Measurements from ENCODE around the gene DPF3.

DPF3 gene

DNA sequence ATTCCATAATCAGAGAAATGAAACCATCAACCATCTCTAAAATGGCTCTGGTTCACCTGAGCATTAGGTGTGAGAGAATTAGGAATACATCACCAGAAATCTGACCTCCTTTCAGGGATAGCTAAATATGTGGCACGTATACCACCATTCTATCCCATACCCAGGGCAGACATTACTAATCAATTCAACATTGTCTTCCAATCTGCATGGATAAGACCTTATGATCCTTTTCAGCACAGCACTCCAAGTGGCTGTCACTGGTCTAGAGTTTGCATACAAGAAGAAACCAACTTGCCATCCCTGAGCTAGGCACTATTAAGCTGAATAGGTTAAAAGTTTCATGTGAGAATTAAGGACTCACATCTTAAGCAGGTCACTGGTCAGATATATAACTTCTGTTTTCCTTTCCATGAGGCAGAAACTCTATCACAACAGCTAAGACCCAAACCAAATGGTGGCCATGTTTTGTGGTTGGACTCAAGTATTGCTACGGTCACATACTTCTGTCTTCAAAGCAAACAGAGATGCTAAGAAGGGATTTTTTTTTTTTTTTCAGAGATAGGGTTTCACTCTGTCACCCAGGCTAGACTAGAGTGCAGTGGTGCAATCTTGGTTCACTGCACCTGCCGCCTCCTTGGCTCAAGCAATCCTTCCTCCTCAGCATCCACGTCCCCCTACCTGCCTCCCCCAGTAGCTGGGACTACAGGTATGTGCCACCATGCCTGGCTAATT is 249.0 kb downstream of the DPF3 start:
- peak; percentile 33 for DNase-seq (ENCODE audit: low read depth, low spot score)
- H3K4me3 ChIP-seq (ENCODE audit: low read length): no peak overlapping the region

DNA sequence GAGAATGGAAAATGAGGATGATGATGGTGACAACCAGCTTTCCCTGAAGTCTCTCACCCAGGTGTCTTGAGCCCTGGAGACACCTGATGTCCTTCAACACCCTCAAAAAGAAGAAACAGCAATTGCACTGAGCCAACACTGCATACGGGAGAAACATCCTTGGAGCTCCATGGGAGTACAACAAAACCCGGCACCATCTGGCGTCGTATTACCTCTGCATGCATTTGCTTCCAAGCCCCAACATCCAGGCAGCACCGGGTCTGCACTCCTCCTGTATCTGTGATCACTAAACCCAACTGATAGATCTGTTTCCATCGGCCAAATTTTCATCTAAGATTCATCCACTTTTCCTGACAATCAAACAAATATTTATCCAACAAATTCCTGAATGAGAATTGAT is 249.9 kb downstream of the DPF3 start:
- H3K4me3 ChIP-seq (ENCODE audit: low read length): no peak overlapping the region
- no peak for DNase-seq (ENCODE audit: low read depth, low spot score)

DNA sequence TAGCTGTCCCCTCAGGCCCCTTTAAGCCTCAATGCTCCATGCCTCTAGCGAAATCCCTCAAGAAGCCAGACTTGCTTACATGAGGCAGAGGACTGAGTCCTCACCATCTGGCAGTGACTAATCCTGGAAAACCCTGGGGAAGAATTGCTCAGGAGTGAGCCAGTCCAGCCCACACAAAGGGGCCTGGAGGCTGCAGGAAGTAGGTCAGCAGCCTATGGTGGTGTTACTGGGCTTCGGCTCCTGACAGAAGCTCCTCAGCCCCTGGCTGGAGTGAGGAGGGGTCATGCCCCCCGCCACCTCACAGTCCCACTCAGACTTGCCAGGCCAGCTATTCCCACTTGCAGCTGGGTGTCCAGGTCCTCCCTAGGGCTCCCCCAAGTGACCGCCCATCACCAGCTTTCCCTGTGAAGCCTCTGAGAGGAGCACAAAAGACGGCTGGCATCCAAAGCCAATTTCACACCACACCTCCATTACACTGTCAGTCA is 250.5 kb downstream of the DPF3 start:
- H3K4me3 ChIP-seq (ENCODE audit: low read length): no peak overlapping the region
- no peak for DNase-seq (ENCODE audit: low read depth, low spot score)

DNA sequence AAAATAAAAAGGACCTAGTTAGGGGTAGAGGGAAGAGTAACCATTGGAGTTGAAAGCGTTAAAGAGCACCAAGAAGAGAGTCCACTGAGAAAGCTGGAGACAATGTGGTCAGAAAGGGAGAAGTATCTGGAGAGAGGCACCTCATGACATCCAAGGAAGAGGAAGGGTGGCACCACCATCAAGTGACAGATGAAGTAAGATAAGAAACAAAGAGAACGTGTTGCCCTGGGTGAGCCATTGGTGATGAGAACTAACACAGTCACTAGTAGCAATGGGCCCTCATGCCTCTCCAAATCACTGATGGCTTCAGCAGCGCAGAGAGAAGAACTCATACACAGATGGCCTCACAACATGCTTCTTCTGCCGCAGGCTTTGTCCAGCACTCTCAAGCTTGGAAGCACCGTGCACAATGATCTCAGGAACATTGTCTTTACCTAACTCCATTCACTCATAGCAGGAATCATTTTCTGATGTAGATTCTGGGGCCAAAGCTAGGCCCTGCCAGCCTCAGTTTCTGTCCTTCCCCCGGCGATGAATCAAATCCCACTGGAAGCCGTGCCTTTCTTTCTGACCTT is 252.9 kb downstream of the DPF3 start:
- H3K4me3 ChIP-seq (ENCODE audit: low read length): no peak overlapping the region
- no peak for DNase-seq (ENCODE audit: low read depth, low spot score)

DNA sequence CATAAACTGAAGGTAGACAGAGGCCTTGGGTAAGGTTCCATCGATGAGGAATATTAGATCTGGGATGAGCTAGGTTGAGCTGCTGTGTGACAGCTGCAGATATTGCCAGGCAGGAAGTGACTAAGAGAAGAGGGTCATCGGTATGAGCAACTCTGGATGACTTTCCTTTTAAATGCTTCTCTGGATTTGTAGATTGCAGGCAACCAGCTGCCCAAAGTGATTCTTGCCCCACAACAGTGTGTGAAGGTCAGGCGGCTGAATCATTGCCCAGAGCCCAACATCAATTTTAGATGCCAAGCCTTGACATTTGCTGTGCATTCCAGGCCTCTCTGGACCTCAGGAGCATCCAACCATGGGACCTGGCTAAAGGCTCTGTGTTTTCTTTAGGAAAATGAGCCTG is 255.9 kb downstream of the DPF3 start:
- no peak overlapping the region for H3K4me3 ChIP-seq (ENCODE audit: low read length)
- no peak for DNase-seq (ENCODE audit: low read depth, low spot score)

DNA sequence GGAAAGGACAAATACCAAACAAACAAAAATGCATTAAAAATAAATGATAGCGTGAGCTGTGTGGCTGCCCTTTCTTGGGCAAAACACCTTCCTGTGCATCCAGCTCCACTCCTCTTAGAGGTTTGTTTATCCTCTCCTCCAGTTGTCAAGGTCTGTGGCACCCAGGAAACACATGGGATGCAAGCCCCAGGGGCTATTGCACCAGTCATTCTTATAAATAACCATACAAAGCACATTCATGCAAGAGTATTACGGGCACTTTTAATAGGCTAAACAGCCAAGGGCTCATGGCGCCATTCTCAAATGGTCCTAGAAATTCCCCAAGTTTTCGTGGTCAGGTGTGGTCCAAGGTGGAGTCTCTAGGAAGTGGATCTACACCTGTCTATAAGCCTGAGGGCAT is 257.0 kb downstream of the DPF3 start:
- no peak overlapping the region for H3K4me3 ChIP-seq (ENCODE audit: low read length)
- no peak for DNase-seq (ENCODE audit: low read depth, low spot score)

DNA sequence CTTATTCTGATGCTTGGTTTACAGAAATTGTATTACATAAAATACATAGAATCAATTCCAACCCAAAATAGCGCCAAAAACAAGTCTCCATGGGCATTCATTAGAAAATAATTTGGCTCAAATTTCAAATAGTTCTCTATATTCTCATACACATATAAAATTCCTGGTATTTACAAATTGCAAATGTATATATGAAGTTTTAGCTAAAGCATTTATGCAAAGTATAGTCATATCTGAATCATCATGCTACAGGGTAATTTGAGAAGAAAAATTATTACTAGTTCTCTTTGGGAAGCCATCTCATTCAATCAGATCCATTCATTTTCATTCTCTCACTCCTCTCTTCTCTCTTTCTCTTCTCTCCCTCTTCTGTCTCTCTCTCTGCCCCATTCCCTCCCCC is 257.8 kb downstream of the DPF3 start:
- no peak for DNase-seq (ENCODE audit: low read depth, low spot score)
- H3K4me3 ChIP-seq (ENCODE audit: low read length): no peak overlapping the region

DNA sequence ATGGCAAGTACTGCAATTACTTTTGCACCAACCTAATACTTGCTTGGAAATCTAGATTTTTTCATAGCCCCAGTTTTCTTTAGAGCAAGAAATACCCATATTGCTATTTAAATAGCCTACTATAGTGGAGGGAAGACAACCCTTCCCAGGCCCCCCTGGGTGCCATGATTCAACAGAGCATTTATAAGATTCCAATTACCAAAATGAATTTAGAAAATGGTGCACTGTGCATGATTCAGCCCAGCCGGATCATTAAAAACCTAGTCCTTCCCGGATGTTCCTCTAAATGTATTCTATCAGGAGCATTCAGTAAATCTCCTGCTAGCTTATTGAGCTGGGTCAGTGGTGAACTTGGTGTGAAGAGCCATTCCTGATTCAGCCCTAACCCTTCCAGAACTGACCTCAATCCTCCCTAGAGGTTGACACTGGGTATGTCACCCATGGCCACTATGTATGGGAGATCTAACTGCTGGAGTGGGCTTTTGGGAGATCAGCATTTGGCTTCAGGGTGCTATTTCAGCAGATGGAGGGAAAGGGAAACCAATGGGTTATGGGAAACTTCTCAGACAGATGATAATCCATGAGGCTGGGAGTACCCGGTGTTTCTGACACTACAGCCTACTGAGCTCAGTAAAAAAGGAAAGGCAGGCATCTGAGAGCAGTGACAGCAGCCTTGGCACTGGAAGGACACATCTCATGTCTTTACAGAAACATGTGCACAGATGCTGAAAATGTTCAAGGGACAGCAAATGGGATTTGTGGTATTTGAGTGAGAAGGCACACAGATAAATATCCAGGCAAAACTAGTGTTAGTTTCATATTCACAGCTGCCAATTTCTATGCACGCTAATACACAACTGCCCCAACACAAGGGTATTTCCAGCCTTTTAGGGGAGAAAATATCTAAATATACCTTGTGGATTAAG is 258.9 kb downstream of the DPF3 start:
- H3K4me3 ChIP-seq (ENCODE audit: low read length): no peak overlapping the region
- no peak for DNase-seq (ENCODE audit: low read depth, low spot score)

DNA sequence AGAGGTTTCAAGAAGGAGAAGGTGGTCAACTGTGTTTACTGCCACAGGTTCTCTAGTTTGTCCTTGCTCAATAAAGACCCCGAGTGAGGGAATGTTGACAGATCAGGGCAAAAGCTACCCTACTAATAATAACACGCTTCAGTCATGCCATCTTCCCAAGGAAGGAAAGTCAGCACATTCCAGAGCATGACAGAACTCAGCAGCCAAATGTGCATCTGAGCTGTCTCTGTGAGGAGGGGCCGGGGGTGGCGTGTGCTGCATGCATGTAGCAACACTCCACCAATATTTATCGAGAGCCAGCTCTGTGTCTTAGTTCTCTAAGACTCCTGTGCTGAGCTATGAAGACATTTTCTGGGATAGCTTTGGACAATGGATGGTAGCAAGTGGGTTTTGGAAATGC is 260.4 kb downstream of the DPF3 start:
- no peak for DNase-seq (ENCODE audit: low read depth, low spot score)
- no peak overlapping the region for H3K4me3 ChIP-seq (ENCODE audit: low read length)

DNA sequence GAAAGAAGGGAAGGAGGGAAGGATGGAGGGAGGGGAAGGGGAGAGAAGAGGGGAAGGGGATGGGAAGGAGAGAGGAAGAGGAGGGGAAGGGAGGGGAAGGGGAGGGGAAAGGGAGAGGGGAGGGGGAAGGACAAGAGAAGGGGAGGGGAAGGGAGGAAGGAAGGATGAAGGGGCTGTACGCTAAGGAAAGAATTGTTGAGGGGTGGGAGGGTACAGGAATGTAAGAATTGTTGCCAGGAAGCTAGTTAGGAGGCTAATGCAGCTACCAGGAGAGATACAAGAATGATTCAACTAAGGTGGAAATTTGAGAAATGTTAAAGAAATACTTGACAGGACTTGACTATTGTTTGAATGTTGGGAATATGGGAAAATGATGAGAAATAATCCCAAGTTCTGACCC is 261.2 kb downstream of the DPF3 start:
- H3K4me3 ChIP-seq (ENCODE audit: low read length): no peak overlapping the region
- DNase-seq (ENCODE audit: low read depth, low spot score): no peak

DNA sequence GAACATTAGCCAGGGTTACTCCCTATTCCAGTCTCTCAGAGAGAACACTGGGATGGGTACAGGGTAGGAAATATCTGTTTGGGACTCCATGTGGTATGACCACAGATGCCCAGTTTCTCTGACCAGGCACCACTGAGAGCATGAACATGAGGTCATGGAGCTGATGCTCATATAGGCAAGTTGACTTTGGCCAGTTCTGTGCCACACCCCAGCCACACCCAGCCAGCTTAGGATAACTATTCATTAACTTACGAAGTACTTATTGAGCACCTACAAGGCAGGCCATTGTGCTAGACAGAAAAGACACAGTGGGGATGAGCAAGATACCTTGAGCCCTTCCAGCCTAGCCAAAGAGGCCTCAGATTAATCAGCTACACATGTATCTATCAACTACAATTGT is 262.5 kb downstream of the DPF3 start:
- H3K4me3 ChIP-seq (ENCODE audit: low read length): no peak overlapping the region
- no peak for DNase-seq (ENCODE audit: low read depth, low spot score)

DNA sequence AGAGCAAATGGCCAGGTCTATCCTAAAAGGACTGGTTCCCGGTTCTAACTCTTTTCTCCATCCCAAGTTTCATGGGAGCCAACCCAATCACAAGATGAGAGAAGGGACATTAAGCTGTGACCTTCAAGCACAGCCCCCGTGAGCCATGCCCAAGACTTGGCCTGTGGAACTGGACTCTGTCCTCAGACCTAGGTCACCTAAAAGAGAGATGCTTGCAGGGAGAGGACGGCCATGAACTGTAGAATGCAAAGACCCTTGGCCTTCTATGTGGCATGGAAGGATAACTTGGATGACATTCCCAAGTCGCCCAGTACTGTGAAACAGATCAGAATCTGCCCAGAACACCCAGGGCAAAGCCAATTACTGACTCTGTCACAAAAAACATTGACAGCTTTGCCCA is 263.5 kb downstream of the DPF3 start:
- no peak for DNase-seq (ENCODE audit: low read depth, low spot score)
- no peak overlapping the region for H3K4me3 ChIP-seq (ENCODE audit: low read length)

DNA sequence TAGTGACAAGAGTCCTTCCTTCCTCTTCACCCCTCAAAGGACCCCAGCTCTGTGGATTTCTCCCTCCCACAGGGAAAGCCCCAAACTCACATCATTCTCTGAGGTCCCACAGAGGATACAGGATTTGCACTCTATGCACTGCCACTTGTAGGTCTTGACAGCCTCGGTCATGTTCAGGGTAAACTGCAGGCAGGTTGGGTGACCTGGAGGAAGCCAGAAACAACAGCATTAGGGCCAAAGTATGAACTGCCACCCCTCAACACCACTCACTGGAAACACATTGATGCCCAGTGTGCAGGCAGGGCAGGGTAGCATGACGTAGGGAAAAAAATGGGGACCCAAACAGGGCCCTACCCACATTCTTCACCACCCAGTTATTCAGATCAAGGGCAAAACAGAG is 264.4 kb downstream of the DPF3 start:
- no peak overlapping the region for H3K4me3 ChIP-seq (ENCODE audit: low read length)
- DNase-seq (ENCODE audit: low read depth, low spot score): no peak

DNA sequence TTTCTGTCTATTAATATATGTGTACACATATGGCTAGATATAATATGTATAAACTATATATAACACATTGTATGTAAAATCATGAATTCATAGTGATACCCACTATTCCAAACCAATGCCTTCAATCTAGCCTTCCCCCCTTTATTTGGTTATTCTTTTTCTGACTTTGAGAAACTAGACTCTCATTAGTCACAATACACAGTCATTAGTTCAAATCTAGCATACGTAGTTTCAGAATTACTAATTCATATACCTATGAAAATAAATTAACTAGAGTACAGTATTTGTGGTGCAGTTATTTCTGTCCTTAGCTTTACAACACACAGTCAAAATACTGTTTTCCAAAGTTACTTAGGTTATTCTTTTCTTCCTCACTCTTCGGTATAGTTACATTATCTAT is 268.2 kb downstream of the DPF3 start:
- no peak overlapping the region for H3K4me3 ChIP-seq (ENCODE audit: low read length)
- no peak for DNase-seq (ENCODE audit: low read depth, low spot score)

DNA sequence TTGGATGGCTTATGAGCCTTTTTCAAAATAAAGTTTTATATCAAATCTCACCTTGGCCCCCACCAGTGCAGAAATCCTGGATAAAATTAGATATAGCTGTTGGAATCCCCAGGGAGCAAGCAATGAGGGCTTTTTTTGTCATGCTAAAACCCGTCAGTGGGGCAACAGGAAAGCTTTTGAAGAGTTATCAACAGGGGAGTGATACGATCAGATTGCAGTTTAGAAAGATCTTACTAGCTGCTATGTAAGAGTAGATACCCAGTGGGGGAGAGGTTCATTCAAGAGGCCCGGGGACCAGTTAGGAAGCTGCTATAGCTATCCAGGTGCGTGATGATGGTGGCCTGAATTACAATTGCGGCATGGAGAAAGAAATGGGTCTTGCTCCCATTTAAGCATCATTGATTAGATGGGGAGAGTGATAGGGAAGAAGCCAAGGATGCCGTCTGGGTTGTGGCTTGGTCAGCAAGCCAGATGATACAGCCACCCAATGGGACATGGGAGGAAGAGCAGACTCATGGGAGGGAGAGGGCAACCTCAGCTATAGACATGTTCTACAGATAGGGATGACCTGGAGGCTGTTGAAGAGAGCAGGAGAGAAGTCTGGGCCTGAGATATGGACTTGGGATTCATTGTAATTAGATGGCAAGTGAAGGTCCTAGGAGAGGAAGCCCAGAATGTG is 272.4 kb downstream of the DPF3 start:
- no peak for DNase-seq (ENCODE audit: low read depth, low spot score)
- H3K4me3 ChIP-seq (ENCODE audit: low read length): no peak overlapping the region

DNA sequence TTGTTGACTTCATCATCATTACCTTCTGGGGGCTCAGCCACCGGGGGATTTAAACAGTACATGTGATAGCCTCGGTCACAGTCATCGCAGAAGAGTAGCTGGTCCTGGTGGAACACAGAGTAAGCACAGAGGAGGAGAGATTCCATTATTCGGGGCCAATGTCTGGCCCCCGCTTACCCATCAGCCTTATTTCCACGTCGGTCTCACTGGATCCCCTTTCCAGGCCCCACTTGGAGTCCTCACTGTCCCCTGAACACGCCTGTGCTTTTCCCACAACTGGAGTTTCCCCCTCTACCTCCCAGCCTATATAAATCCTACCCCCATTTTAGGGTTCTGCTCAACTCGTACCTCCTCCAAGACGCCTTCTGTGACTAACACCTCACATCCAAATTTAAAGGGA is 274.0 kb downstream of the DPF3 start:
- H3K4me3 ChIP-seq (ENCODE audit: low read length): no peak overlapping the region
- DNase-seq (ENCODE audit: low read depth, low spot score): no peak

DNA sequence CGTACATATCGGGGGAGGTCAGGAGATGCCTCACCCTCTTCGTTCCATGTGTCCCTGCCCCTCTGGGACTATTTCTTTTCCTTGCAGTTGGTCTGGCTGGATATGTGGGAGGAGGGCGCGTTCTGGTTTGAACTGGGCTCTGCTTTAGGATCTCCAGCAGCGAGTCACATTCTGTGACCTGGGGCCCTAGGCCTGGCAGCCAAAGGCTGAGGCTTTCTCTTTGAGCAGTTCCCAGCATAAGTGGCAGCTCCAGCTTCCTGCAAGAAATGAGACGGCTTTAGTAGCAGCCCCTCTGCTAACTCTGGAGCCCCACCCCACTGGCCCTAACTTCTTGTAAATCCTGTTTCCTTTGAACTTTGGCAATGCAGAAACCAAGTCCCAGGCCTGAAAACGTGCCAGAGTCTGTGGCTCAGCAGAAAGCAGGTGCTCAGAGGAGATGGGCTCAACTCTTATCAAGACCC is 274.8 kb downstream of the DPF3 start:
- no peak for DNase-seq (ENCODE audit: low read depth, low spot score)
- H3K4me3 ChIP-seq (ENCODE audit: low read length): no peak overlapping the region

DNA sequence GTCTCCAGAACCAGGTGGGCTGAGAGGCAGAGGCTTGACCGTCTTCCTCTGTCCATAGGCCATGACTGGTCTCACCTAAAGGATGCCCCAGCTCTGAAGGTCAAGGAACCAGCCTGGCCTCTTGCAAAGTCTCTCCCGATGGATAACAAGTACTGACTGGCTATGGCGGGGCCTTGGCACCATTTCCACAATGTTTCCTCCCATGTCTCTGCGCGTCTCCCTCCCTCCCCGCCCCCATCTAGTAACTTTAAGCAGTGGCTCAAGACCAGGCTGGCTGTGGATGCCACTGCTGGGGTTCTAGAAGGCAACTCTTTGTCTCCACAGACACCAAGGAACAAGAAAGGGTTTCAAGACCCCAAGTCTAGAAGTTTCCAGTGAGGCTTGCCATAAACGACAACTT is 275.5 kb downstream of the DPF3 start:
- no peak overlapping the region for H3K4me3 ChIP-seq (ENCODE audit: low read length)
- no peak for DNase-seq (ENCODE audit: low read depth, low spot score)

DNA sequence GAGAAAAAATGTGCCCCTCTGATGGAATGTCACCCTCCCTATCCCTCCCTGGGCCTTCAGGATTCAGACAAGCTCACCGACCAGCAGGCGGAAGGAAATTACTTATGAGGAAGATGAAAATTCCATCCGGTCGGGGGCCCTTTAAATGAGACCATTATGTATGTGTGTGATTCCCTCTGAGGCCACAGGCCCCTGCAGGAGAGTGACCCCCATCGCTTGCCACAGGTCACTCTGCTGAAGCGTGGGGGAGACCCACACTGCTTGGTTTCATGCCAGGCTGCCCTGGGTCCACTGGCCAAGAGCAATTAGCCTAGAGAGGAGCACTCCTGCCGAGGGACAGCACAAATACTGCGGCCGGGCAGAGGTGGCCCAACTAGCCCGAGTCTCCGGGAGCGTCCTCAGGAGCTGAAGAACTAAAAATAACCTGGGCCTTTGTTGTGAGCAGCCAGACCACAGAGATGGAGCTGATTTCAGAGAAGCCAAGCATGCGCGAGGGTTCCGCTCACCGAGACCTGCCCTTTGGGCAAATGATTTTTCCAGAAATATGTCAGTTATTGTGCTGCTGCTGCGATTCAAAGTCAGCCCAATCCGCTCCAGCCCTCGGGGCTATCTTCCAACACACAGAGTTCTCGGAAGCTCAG is 276.4 kb downstream of the DPF3 start:
- H3K4me3 ChIP-seq (ENCODE audit: low read length): no peak overlapping the region
- no peak for DNase-seq (ENCODE audit: low read depth, low spot score)

All from Jurkat, Clone E6-1 (cell line).